Upper lobe of right lung (tissue), 1 donor: Measurements from ENCODE around the gene ZBTB3. TPM values are rescaled to one million over a fixed set of nuclear protein-coding genes. Genes with fewer than 3 reads are reported as not detected.
"Not testable (repeated sequence)": the region's sequence is repeated elsewhere in the genome, so short reads cannot be mapped to it uniquely, and the experiment has no call there.

Experiments used
- ATAC-seq: fragments of 200-7000 bp; cut with Tn5 transposase; one replicate; pipeline ENCODE4 v1.9.1; 2020; ENCODE audit warnings: mild to moderate bottlenecking, moderate library complexity
- DNase-seq: peaks from one replicate; pipeline ENCODE4 v3.0.0-alpha.2; 2020
- H3K27ac ChIP-seq: fragments of 200-600 bp; one replicate; pipeline ENCODE4 v1.8.0; 2022
- H3K27me3 ChIP-seq: fragments of 200-600 bp; one replicate; pipeline ENCODE4 v1.8.0; 2022; ENCODE audit warnings: mild to moderate bottlenecking
- H3K36me3 ChIP-seq: fragments of 200-600 bp; one replicate; pipeline ENCODE4 v1.8.0; 2022
- H3K4me1 ChIP-seq: fragments of 200-600 bp; one replicate; pipeline ENCODE4 v1.8.0; 2022
- H3K4me3 ChIP-seq: fragments of 200-600 bp; one replicate; pipeline ENCODE4 v1.8.0; 2022; ENCODE audit warnings: mild to moderate bottlenecking
- H3K9me3 ChIP-seq: fragments of 200-600 bp; one replicate; pipeline ENCODE4 v1.8.0; 2022
- CTCF ChIP-seq: fragments of 200-600 bp; IDR thresholded peaks from one replicate; pipeline ENCODE4 v1.8.0; 2022; ENCODE audit warnings: antibody characterized with exemption
- intact Hi-C: fragments of 100-400 bp; cut with DNase I; formaldehyde crosslinking; loops from one replicate; pipeline ENCODE4 v1.11.0; 2022
- total RNA-seq: library from RNA; stranded (reverse); fragmentation: NEBNext Ultra II Directional; extraction: Animal tissue kit (Norgen Biotek cat#: 25700); gene quantifications from one replicate; pipeline ENCODE4 v1.2.1, GENCODE V29; 2021
- donor health status: DM: no; HTN: yes; CAD: no; lungs with severe emphysema.

Gene ZBTB3
- total RNA-seq, 1 donor from 2014 or later, result 12.5 TPM

GRCh38 chr11:62732830-62733229 is 21.1 kb downstream of the ZBTB3 start:
- Histone ChIP-seq H3K9me3 (no peaks in the 10 kb centered on the region), H3K4me3 (no peak overlapping the region), H3K36me3 (peaks cover 57% of the 10 kb centered on the region), H3K4me1 (peaks cover 21% of the 10 kb centered on the region), H3K27ac (no peak overlapping the region), H3K27me3 (no peaks in the 10 kb centered on the region)
- no peak for DNase-seq
- no peak for TF ChIP-seq CTCF
- intact Hi-C loops, result no loop called here
- no peak for ATAC-seq

- DNase-seq, H3K27me3 ChIP-seq, H3K9me3 ChIP-seq, intact Hi-C loops, H3K27ac ChIP-seq, ATAC-seq: not testable (repeated sequence)
- H3K4me1 ChIP-seq, result peaks cover 23% of the 10 kb centered on the region
- peak overlapping the region; percentile 77 for H3K4me3 ChIP-seq
- peaks cover 29% of the 10 kb centered on the region for H3K36me3 ChIP-seq
Observed at GRCh38 chr11:62730076-62730475, 23.9 kb downstream of the ZBTB3 start.

DNA sequence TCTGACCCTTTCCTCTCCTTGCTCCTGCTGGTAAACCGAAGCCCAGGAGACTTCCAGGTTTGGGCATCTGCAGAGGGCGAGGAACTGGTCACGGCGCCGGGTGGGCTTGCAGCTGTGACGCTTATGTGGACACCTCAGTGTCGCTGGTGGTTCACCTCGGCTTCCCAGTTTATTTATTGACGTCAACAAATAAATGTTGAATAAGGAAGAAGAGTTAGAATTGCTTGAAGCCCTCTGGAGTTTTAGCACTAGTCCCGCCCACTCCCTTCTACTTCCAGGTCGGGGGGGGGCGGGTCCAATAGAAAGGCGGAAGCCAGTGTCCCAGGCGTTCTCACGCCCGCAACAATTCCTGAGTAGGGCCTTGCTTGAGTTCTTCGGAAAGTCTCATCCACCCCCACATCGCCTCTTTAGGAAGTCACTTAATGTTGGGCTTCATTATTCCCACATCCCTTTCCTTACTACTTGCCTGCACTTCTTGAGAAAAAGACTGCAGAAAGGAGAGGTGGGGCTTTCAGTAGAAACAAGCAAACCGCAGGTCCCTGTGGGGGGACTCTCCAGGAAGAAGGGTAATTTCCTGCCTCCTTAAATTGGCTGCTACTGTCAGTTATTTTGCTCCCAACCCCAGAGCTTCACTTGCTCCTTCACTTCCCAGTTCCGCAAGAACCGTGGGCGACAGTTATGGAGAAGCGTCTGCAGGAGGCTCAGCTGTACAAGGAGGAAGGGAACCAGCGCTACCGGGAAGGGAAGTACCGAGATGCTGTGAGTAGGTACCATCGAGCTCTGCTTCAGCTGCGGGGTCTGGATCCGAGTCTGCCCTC is 25.6 kb downstream of the ZBTB3 start, which contains the start of gene TTC9C:
Gene TTC9C, plus strand, starts transcription at position 316 of the 818 bp plus-strand sequence. Its CDS starts 363 bp downstream, at position 679.
- Histone ChIP-seq H3K36me3 (peaks cover 25% of the 10 kb centered on the region), H3K9me3 (no peaks in the 10 kb centered on the region), H3K27ac (peak within 1 kb of the TSS; percentile 95), H3K4me1 (peaks cover 39% of the 10 kb centered on the region), H3K4me3 (peak within 1 kb of the TSS; percentile 77), H3K27me3 (no peaks in the 10 kb centered on the region)
- ATAC-seq (peak; percentile 68), DNase-seq (peak; percentile 92)
- intact Hi-C loops, result no loop called here
- no peak for TF ChIP-seq CTCF

GRCh38 chr11:62727872-62728170 is 26.1 kb downstream of the ZBTB3 start:
- Histone ChIP-seq H3K9me3 (no peaks in the 10 kb centered on the region), H3K27ac (peak overlapping the region; percentile 95), H3K36me3 (peaks cover 27% of the 10 kb centered on the region), H3K4me1 (peaks cover 39% of the 10 kb centered on the region), H3K4me3 (peak overlapping the region; percentile 77), H3K27me3 (no peaks in the 10 kb centered on the region)
- intact Hi-C loops, result no loop called here
- TF ChIP-seq CTCF, result no peak
- DNase-seq (peak; percentile 87), ATAC-seq (peak; percentile 66)

DNA sequence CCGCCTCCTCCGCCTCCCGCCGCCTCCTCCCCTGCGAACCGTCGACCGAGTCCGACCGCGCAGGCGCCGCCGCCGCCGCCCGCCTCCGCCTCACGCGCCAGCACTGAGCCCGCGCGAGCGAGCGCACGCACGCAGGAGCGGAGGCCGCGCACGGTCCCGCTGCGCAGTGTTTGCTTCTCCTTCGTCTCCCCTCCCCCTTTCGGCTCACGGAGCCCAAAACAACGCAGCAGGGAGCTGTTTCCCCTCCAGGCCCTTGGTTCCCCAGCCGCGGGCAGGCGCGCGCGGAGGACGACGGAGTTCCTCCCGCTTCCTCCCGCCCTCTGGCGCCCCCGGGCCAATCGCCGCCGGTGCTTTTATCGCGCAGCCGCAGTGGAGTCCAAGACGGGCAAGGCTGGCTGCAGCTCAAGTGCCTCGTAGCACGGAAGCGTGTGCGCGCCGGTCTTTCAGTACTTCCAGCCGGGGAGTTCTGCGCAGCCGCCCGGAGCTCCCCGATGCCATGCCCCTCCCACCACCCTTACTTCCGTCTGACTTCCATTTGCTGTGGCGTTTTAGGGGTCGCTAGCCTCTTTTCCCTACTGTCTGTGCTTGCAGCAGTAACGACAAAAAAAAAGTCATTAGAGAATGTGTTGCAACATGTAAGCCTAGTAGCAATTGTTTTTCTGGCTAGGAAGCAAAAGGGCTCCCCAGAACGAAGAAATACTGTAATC is 26.6 kb downstream of the ZBTB3 start, which contains the start of gene HNRNPUL2:
Gene HNRNPUL2, minus strand, starts transcription at position 293 of the 707 bp plus-strand sequence. CDS start 301 bp downstream, outside the sequence.
- H3K36me3 ChIP-seq, result peaks cover 32% of the 10 kb centered on the region
- ATAC-seq (peak; percentile 93), DNase-seq (peak; percentile 99)
- peak within 1 kb of the TSS; percentile 95 for H3K27ac ChIP-seq
- H3K9me3 ChIP-seq, result no peaks in the 10 kb centered on the region
- H3K27me3 ChIP-seq, result no peaks in the 10 kb centered on the region
- intact Hi-C loops, result no loop called here
- TF ChIP-seq CTCF, result no peak
- H3K4me1 ChIP-seq, result peaks cover 39% of the 10 kb centered on the region
- H3K4me3 ChIP-seq, result peak within 1 kb of the TSS; percentile 77

DNA sequence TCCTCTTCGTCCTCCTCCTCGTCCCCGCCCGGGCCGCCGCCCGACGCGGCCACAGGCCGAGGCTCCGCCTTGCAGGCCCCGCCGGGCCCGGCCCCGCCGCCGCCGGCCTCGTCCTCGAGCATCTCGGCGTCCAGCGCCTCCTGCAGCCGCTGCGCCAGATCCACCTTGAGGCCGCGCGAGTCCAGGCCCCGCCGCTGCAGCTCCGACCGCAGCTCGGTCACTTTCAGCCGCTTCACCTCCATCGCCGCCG is 27.1 kb downstream of the ZBTB3 start:
- H3K4me1 ChIP-seq, result peaks cover 44% of the 10 kb centered on the region
- TF ChIP-seq CTCF, result no peak
- peak overlapping the region; percentile 77 for H3K4me3 ChIP-seq
- H3K9me3 ChIP-seq, result no peaks in the 10 kb centered on the region
- H3K27ac ChIP-seq, result peak overlapping the region; percentile 95
- intact Hi-C loops, result no loop called here
- H3K36me3 ChIP-seq, result peaks cover 37% of the 10 kb centered on the region
- ATAC-seq (no peak), DNase-seq (no peak)
- H3K27me3 ChIP-seq, result no peaks in the 10 kb centered on the region
